Type B pancreatic cell (in vitro differentiated cells): ENCODE data around the gene FMNL2. TPM values are rescaled to one million over a fixed set of nuclear protein-coding genes. Genes with fewer than 3 reads are reported as not detected.

ENCODE experiments used
- DNase-seq: peaks from one replicate; pipeline ENCODE4 v3.0.0; 2021; ENCODE audit warnings: mixed read lengths; ENCODE audit not compliant: unreplicated experiment; ENCODE audit errors: extremely low spot score
- H3K27ac Mint-ChIP-seq: 2 replicates; pipeline ENCODE4 v1.8.0; 2021; ENCODE audit warnings: mild to moderate bottlenecking, mixed read lengths
- H3K27me3 Mint-ChIP-seq: 2 replicates; pipeline ENCODE4 v1.8.0; 2021; ENCODE audit warnings: mixed read lengths
- H3K36me3 Mint-ChIP-seq: 2 replicates; pipeline ENCODE4 v1.8.0; 2021; ENCODE audit warnings: mixed read lengths
- H3K4me1 Mint-ChIP-seq: one replicate; pipeline ENCODE4 v1.8.0; 2021; ENCODE audit warnings: mixed read lengths; ENCODE audit not compliant: unreplicated experiment
- H3K4me3 Mint-ChIP-seq: 2 replicates; pipeline ENCODE4 v1.8.0; 2021; ENCODE audit warnings: mild to moderate bottlenecking, mixed read lengths
- H3K9me3 Mint-ChIP-seq: 2 replicates; pipeline ENCODE4 v1.8.0; 2021; ENCODE audit warnings: mixed read lengths
- total RNA-seq: library from RNA; stranded (reverse); gene quantifications from 2 replicates; pipeline ENCODE4 v1.2.1, GENCODE V29; 2021; ENCODE audit warnings: low replicate concordance
- TF ChIP-seq, protein P1 (sequence below): fragments of 200-600 bp; sonication (generic); conservative IDR thresholded peaks from 2 replicates; pipeline ENCODE4 v1.5.0; 2021; ENCODE audit warnings: antibody characterized with exemption, mild to moderate bottlenecking

Gene FMNL2
- total RNA-seq, 1 donor from 2014 or later: 62.1 TPM

DNA sequence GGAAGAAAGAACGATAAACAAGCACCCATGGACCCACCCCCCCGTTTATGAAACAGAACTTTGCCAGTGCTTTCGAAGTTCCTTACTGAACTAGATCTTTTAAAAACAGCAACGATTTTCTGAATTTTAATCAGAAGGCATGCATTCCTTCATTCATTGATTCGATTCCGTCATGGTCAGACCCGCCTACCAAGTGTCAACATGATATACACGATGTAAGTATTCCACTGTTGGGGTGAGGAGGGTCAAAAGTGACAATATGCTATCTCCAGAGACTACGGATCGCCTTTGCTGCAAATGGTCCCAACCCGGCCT lies 316 bp upstream of the FMNL2 start:
- H3K27me3 Mint-ChIP-seq: no peaks in the 10 kb centered on the region
- no peaks in the 10 kb centered on the region for H3K9me3 Mint-ChIP-seq
- H3K4me1 Mint-ChIP-seq: peaks cover 32% of the 10 kb centered on the region
- TF ChIP-seq, protein P1, sequence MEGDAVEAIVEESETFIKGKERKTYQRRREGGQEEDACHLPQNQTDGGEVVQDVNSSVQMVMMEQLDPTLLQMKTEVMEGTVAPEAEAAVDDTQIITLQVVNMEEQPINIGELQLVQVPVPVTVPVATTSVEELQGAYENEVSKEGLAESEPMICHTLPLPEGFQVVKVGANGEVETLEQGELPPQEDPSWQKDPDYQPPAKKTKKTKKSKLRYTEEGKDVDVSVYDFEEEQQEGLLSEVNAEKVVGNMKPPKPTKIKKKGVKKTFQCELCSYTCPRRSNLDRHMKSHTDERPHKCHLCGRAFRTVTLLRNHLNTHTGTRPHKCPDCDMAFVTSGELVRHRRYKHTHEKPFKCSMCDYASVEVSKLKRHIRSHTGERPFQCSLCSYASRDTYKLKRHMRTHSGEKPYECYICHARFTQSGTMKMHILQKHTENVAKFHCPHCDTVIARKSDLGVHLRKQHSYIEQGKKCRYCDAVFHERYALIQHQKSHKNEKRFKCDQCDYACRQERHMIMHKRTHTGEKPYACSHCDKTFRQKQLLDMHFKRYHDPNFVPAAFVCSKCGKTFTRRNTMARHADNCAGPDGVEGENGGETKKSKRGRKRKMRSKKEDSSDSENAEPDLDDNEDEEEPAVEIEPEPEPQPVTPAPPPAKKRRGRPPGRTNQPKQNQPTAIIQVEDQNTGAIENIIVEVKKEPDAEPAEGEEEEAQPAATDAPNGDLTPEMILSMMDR: no peak
- peak overlapping the region; percentile 76 for H3K27ac Mint-ChIP-seq
- H3K36me3 Mint-ChIP-seq: no peaks in the 10 kb centered on the region
- no peak for DNase-seq
- H3K4me3 Mint-ChIP-seq: peak overlapping the region; percentile 92

GRCh38 chr2:152335726-152336118 lies 748 bp downstream of the FMNL2 start:
- peak; percentile 71 for DNase-seq
- H3K27ac Mint-ChIP-seq: no peak overlapping the region
- H3K4me1 Mint-ChIP-seq: peaks cover 36% of the 10 kb centered on the region
- TF ChIP-seq, protein P1: no peak
- H3K27me3 Mint-ChIP-seq: no peaks in the 10 kb centered on the region
- H3K36me3 Mint-ChIP-seq: no peaks in the 10 kb centered on the region
- H3K4me3 Mint-ChIP-seq: peak overlapping the region; percentile 99
- no peaks in the 10 kb centered on the region for H3K9me3 Mint-ChIP-seq

- DNase-seq: peak; percentile 75
- TF ChIP-seq, protein P1: no peak
- Mint-ChIP-seq H3K4me3 (peak overlapping the region; percentile 99), H3K36me3 (peaks cover 3% of the 10 kb centered on the region), H3K27me3 (no peaks in the 10 kb centered on the region), H3K27ac (peak overlapping the region; percentile 92), H3K4me1 (peaks cover 41% of the 10 kb centered on the region), H3K9me3 (no peaks in the 10 kb centered on the region)
These were observed 1.3 kb downstream of the FMNL2 start for GRCh38 chr2:152336119-152336853.

DNA sequence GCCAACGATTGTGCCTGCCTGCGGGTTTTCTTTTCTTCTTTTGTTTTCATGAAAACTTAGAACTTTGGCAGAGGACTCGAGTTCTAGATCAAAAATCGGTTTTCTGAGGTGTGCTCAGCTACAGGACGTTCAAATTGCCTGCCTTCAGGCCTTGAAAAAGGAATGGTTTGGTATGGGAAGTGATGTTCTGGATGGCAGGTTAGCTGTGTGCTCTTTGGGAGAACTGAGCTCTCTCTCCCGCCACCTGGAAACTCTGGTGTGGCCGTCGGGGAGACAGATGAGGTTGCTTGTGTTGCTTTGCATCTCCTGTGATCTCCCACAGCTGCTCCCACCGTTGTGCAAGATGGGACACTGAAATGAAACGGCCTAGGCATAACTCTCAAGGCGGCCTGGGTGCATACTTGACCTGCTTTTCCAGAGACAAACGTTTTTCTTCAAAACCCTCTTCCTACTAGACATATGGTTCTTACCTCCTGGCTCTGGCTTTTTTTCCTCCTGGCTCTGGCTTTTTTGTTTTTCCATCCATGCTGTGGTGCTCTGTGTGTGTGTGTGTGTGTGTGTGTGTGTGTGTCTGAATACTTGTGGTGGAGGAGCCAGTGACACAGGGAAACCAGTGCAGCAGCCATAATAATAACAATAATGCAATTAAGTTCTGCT lies 2.0 kb downstream of the FMNL2 start:
- Mint-ChIP-seq H3K9me3 (no peaks in the 10 kb centered on the region), H3K36me3 (peaks cover 4% of the 10 kb centered on the region), H3K4me1 (peaks cover 41% of the 10 kb centered on the region), H3K27ac (peak overlapping the region; percentile 92), H3K4me3 (peak overlapping the region; percentile 99), H3K27me3 (no peaks in the 10 kb centered on the region)
- TF ChIP-seq, protein P1: no peak
- no peak for DNase-seq

- Mint-ChIP-seq H3K9me3 (no peaks in the 10 kb centered on the region), H3K27me3 (no peaks in the 10 kb centered on the region)
These were observed 2.5 kb downstream of the FMNL2 start for GRCh38 chr2:152337511-152337903.

More at GRCh38 chr2:152337511-152337903, 2.5 kb downstream of the FMNL2 start:
- Mint-ChIP-seq H3K4me1 (peaks cover 41% of the 10 kb centered on the region), H3K4me3 (peak overlapping the region; percentile 99), H3K36me3 (peaks cover 4% of the 10 kb centered on the region), H3K27ac (peak overlapping the region; percentile 92)
- DNase-seq: no peak
- TF ChIP-seq, protein P1: no peak
